A172 (cell line): ENCODE data around the gene GNB2. TPM values are rescaled to one million over a fixed set of nuclear protein-coding genes. Genes with fewer than 3 reads are reported as not detected.
A peak's percentile ranks its signal among the peaks of the same experiment; 100 is the strongest.

Source experiments
- DNase-seq: peaks from one replicate; pipeline ENCODE4 v3.0.0-alpha.2; 2015; ENCODE audit warnings: low spot score
- total RNA-seq: library from RNA; depleted of rRNA; stranded (reverse); fragments of >200 nt; shearing (Covaris generic); gene quantifications from 2 replicates; pipeline ENCODE4 v1.2.3, GENCODE V29; 2014; rRNA removed

The GNB2 gene
- total RNA-seq, 1 experiment from 2014 or later: 94.3 TPM

GRCh38 chr7:100726996-100727761, 53.6 kb downstream of the GNB2 start:
- peak; percentile 25 for DNase-seq

DNA sequence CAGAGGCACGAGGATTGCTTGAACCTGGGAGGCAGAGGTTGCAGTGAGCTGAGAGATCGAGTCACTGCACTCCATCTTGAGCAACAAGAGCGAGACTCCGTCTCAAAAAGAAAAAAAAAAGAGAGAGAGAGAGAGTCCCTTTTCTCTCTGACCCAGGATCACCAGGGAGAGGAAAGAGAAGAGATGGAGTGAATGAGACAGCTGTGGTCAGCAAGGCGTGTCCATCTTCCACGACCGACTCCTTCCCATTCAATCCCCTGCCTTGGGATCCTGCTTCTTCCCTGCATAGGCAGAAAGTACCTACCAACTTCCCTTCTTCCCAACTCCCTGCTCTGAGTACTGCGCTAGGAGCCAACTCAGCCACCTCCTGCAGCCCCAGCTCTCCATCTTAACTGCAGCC, 54.7 kb downstream of the GNB2 start:
- no peak for DNase-seq

Other genes starting within 250 kb of the GNB2 start
- 2.9 and 3.7 TPM in 2 replicates for gene ZCWPW1, start 245.0 kb upstream of the GNB2 start, total RNA-seq
- 33.4 and 34.8 TPM in 2 replicates for gene MEPCE, start 243.9 kb upstream of the GNB2 start, total RNA-seq
- 55.0 and 67.7 TPM in 2 replicates for gene PPP1R35, start 237.2 kb upstream of the GNB2 start, total RNA-seq
- gene SPACDR, start 209.5 kb upstream of the GNB2 start, total RNA-seq: 0.60 and 8.3 TPM in 2 replicates
- gene TSC22D4, start 194.5 kb upstream of the GNB2 start, total RNA-seq: 26.6 and 32.6 TPM in 2 replicates
- gene NYAP1, start 189.8 kb upstream of the GNB2 start, total RNA-seq: 0.07 TPM in 1 of 2 replicates, not detected in the other
- 6.8 and 8.8 TPM in 2 replicates for gene AGFG2, start 134.5 kb upstream of the GNB2 start, total RNA-seq
- 0.19 and 0.55 TPM in 2 replicates for gene SAP25, start 99.8 kb upstream of the GNB2 start, total RNA-seq
- 10.7 and 11.4 TPM in 2 replicates for gene LRCH4, start 87.6 kb upstream of the GNB2 start, total RNA-seq
- gene FBXO24, start 87.4 kb upstream of the GNB2 start, total RNA-seq: 0.48 TPM in 1 of 2 replicates, not detected in the other
- 18.0 and 38.9 TPM in 2 replicates for gene PCOLCE, start 71.4 kb upstream of the GNB2 start, total RNA-seq
- gene MOSPD3, start 61.2 kb upstream of the GNB2 start, total RNA-seq: 6.9 and 19.3 TPM in 2 replicates
- not detected in 2 replicates for gene TFR2, start 32.2 kb upstream of the GNB2 start, total RNA-seq
- gene ACTL6B, start 17.3 kb upstream of the GNB2 start, total RNA-seq: not detected in 2 replicates
- 12.5 and 16.6 TPM in 2 replicates for gene GIGYF1, start 20.5 kb downstream of the GNB2 start, total RNA-seq
- gene POP7, start 32.4 kb downstream of the GNB2 start, total RNA-seq: 76.9 and 110 TPM in 2 replicates
- gene EPO, start 46.7 kb downstream of the GNB2 start, total RNA-seq: not detected in 2 replicates
- gene ZAN, start 59.9 kb downstream of the GNB2 start, total RNA-seq: not detected in 2 replicates
- 46.0 and 65.3 TPM in 2 replicates for gene EPHB4, start 153.8 kb downstream of the GNB2 start, total RNA-seq
- gene SLC12A9, start 179.0 kb downstream of the GNB2 start, total RNA-seq: 9.6 and 12.4 TPM in 2 replicates
- gene TRIP6, start 193.6 kb downstream of the GNB2 start, total RNA-seq: 157 and 180 TPM in 2 replicates
- 78.3 and 86.7 TPM in 2 replicates for gene SRRT, start 201.4 kb downstream of the GNB2 start, total RNA-seq
- gene UFSP1, start 216.0 kb downstream of the GNB2 start, total RNA-seq: 1.8 and 3.3 TPM in 2 replicates
- gene ACHE, start 222.1 kb downstream of the GNB2 start, total RNA-seq: 1.5 and 2.8 TPM in 2 replicates